ENCODE data around the gene OR5K1. TPM values are rescaled to one million over a fixed set of nuclear protein-coding genes. Genes with fewer than 3 reads are reported as not detected.

The OR5K1 gene
- not detected in 5 replicates for total RNA-seq (2022; extraction: Qiagen RNA extraction; ENCODE audit: low read depth)

DNA sequence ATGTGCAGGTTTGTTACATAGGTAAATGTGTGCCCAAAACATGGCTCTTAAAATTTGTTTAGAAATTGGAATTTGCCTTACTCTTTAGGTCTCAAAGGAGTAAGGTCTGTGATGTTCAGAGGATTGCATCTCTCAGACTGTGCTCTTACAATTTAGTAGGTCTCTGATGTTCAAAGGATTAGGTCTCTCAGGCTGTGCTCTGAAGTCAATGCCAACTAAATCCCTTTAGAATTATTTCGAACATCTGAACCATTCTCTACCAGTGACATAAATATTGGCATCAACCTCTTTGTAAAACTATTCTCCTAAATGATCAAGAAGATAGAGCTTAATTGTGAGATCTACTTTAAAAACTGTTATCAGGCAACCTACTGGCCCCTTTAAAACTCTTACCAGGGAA lies at the start of gene OR5K1:
TSS of gene OR5K1 (plus strand) at position 301 of the 400 bp plus-strand sequence. CDS start 6,376 bp downstream, outside the sequence.

DNA sequence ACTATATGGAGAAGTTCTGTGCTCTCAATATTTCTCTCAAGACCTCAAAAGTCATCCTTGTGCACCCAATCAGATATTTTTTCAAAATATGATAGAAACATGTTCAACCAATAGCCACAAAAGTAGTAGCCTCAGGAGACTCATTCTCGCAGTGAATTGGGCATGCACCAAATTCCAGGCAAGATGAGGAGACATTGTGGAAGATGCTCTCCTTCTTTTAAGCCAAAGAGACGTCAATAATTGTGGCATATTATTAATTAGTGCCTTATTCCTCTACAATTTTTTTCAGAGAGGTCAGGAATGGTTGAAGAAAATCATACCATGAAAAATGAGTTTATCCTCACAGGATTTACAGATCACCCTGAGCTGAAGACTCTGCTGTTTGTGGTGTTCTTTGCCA lies 34.4 kb downstream of the OR5K1 start, which contains the start of gene OR5K2:
TSS of gene OR5K2 (plus strand) at position 301 of the 400 bp plus-strand sequence. CDS start at position 301, 0 bp downstream.

Other genes starting within 250 kb of the OR5K1 start
- gene OR5H6, start 199.0 kb upstream of the OR5K1 start, total RNA-seq (2022; extraction: Qiagen RNA extraction; ENCODE audit: low read depth): not detected in 5 replicates
- not detected in 5 replicates for gene OR5H2, start 180.7 kb upstream of the OR5K1 start, total RNA-seq (2022; extraction: Qiagen RNA extraction; ENCODE audit: low read depth)
- gene OR5K4, start 109.3 kb upstream of the OR5K1 start, total RNA-seq (2022; extraction: Qiagen RNA extraction; ENCODE audit: low read depth): not detected in 5 replicates
- not detected in 5 replicates for gene OR5K3, start 72.5 kb upstream of the OR5K1 start, total RNA-seq (2022; extraction: Qiagen RNA extraction; ENCODE audit: low read depth)
- not detected in 5 replicates for gene OR5K2, start 34.5 kb downstream of the OR5K1 start, total RNA-seq (2022; extraction: Qiagen RNA extraction; ENCODE audit: low read depth)
- gene CLDND1, start 59.7 kb downstream of the OR5K1 start, total RNA-seq (2022; extraction: Qiagen RNA extraction; ENCODE audit: low read depth): 46.0 to 68.6 TPM (median 61.1 TPM) in 5 replicates
- not detected in 5 replicates for gene GPR15, start 68.8 kb downstream of the OR5K1 start, total RNA-seq (2022; extraction: Qiagen RNA extraction; ENCODE audit: low read depth)
- 16.8 to 25.1 TPM (median 21.8 TPM) in 5 replicates for gene CPOX, start 130.4 kb downstream of the OR5K1 start, total RNA-seq (2022; extraction: Qiagen RNA extraction; ENCODE audit: low read depth)